Raji (cell line): Measurements from ENCODE around the gene FZD8.

Experiments
- POLR2A ChIP-seq: IDR thresholded peaks from 2 replicates; pipeline ENCODE4 v1.6.1; 2011; ENCODE audit warnings: low read depth, low read length, control low read depth; ENCODE audit not compliant: insufficient read depth

Gene FZD8

DNA sequence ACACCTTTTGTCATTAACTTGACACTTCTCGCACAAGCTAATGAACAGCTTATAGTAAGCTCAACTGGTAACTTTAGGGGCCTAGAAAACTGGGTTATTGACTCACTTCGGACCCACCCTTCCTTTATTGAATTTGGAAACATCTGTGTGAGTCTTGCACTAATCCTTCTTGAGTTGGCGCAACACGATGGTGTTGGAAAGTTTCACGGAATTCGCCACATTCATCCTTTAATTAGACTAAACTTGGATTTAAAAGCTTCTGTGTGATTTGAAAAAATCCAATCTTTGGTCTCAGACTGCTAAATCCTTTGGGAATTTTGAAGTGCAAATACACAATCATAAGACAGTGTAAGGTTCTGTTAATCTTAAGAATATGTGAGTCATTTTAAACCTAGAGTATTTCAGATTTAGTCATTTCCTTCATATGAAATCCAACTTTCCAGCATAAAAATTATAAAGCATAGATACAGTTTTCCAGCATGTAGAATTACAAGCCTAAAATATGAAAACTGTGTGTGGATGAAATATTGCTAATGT lies 15.1 kb downstream of the FZD8 start:
- TF ChIP-seq POLR2A, result no peak

DNA sequence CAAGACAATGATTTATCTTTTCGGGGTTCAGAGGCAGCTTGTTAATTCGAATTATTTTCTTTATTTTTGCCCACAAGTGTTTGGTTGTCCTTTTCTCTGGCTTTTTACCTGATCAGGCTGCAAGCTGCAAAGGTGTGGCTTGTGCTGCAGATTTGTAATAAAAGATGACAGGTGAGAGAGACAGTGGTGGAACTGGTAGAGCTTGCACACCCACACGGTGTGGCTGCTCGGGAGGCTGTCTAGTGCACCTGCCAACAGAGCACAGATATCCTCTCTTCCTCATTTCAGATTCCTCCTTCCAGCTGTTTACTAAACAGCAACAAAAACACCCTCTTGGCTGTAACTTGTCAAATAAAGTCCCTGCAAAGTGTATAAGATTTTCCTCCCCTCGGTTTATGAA lies 27.8 kb downstream of the FZD8 start:
- TF ChIP-seq POLR2A, result no peak

DNA sequence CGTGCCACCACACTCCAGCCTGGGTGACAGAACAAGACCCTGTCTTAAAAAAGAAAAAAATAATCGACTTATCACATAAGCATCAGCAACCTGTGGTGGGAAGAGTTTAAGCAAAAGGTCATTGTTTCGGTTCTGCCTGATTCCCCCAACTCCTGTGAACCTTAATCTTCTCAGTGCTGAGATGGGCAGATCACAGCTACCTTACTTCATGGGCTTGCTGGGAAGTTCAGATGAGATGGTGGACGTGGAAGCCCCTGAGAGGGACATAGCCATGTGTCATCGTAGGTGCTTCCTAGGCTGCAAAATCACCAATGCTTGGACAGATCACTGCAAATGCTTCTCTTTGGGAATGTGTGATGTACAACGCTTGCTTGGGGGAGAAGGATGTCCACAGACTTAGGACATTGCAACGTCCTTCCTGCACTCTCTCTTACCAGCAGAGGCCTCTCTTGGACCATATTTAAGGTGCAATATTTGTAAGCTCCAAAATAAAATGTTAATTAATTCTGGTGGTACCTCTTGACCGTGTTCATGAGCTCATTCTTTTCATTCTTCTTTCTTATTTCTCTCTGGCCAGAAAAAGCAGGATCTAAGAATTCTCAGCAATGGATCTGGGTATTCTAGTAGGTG lies 28.4 kb downstream of the FZD8 start:
- no peak for TF ChIP-seq POLR2A

DNA sequence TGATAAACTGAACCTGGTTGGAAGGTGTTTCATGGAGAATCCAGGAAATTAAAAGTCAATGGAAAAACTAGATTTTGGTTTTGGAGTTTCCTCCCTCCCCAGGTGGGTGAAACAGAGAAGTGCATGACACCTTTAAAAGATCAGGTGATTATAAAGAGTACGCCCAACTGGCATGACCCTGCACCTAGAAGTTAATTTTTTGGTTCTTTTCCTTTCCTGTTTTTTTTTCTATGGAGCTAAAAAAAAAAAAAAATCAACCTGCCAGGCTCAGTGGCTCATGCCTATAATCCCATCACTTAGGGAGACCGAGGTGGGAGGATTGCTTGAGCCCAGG lies 29.0 kb downstream of the FZD8 start:
- no peak for TF ChIP-seq POLR2A

DNA sequence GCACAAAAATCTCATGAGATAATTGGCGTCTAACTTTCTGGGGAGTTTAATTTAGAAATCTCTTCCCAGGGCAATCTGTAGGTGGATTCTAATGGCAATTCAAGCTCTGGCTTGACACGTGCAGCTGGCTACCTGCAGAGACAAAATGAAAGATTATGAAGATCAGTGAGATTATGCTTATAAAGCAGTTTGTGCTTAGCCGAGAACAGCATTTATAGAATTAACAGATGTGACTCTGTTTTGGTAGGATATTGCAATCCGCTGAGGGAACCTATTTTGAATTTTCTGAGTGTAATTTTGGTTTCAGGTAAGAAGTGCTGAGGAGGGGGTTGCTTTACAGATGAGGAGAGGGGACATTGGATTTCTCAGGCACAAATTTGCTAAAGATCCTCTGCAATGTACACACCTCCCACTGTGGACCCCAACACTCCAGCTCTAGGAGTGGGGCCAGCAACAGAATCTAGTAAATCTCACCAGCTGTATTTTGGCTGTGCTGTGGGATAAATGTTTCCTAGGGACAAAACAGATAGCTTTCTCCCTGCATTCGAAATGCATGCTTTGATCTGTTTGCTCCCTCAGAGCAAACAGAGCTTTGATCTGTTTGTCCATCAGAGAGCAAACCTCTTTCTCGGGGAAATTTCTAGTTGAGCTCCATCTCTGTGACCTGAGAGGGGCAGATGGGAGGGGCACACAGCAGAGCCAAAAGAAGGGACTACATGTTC lies 29.6 kb downstream of the FZD8 start:
- no peak for TF ChIP-seq POLR2A

DNA sequence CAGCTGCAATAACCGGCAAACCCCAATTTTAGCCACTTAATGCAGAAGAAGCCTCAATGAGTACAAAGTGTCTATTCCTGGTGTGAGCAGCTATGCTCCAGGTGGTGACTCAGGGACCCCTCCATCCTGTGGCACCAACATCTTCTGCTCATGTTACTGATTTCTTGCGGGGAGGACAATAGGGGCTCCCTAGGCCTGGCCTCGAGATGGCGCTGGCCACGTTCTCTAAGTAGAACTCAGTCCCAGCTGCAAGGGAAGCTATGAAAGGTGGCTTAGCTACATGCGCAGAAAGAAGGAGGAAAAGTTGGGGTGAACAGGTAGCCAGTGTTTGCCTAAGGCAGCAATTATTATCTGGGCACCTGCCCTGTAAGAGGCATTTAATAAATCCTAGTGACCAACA lies 30.3 kb downstream of the FZD8 start:
- no peak for TF ChIP-seq POLR2A

DNA sequence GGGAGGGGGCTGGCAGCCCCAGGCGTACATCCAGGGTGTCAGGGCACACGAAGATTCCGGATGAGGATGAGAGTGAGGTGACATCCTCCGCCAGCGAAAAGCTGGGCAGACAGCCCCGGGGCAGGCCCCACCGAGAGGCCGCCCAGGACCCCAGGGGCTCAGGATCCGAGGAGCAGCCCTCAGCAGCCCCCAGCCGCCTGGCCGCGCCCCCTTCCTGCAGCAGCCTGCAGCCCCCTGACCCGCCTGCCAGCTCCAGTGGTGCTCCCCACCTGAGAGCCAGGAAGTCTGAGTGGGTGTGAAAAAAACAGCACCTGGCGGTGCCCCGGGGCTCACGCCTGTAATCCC lies 33.8 kb downstream of the FZD8 start:
- no peak for TF ChIP-seq POLR2A

DNA sequence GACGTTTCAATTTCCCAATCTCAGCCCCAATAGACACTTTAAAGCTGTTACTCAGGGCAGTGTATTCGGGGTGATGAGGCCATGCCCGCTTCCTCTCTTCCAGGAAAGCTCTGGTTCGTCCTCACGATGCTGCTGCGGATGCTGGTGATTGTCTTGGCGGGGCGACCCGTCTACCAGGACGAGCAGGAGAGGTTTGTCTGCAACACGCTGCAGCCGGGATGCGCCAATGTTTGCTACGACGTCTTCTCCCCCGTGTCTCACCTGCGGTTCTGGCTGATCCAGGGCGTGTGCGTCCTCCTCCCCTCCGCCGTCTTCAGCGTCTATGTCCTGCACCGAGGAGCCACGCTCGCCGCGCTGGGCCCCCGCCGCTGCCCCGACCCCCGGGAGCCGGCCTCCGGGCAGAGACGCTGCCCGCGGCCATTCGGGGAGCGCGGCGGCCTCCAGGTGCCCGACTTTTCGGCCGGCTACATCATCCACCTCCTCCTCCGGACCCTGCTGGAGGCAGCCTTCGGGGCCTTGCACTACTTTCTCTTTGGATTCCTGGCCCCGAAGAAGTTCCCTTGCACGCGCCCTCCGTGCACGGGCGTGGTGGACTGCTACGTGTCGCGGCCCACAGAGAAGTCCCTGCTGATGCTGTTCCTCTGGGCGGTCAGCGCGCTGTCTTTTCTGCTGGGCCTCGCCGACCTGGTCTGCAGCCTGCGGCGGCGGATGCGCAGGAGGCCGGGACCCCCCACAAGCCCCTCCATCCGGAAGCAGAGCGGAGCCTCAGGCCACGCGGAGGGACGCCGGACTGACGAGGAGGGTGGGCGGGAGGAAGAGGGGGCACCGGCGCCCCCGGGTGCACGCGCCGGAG lies 34.4 kb downstream of the FZD8 start:
- no peak for TF ChIP-seq POLR2A

DNA sequence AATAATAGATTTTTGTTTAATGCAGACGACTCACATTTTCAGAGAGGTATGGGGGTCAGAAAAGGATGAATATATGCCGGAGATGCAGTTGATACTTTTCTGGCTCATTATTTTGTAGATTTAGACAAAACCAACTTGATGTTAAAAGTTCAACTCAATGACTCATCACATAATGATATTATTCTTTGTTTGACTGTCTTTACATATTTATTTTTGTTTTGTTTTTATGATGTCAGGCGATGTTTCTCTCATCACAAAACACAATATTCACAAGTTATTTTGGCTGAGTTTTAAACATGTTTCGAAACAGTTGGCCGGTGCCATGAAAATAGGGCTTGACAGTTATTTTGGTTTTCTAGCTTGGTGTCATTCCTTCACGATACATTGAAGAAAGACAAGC lies 35.7 kb downstream of the FZD8 start:
- TF ChIP-seq POLR2A, result no peak

DNA sequence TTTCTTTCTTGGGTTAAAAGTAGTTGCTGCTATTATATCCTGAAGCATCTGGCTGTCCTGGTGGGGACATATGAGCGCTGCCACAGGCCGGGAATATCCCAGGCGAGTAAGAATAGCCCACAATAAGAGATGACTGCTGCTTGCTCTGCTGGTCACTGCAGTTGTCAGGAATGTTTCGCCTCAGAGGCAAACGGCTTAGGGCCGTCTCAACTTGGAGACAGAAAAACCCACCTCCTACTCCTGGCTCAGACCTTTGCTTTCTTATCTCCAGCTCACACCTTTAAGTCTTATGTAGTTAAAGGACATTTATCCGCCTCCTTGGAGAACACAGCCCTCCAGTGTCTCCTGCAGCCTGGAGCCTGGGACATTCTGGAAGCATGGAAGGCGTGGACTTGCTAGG lies 36.9 kb downstream of the FZD8 start, which contains the start of gene GJD4:
GJD4 (plus strand) TSS at position 151 of the 400 bp plus-strand sequence; CDS start at position 378, 227 bp downstream.
- TF ChIP-seq POLR2A, result no peak

DNA sequence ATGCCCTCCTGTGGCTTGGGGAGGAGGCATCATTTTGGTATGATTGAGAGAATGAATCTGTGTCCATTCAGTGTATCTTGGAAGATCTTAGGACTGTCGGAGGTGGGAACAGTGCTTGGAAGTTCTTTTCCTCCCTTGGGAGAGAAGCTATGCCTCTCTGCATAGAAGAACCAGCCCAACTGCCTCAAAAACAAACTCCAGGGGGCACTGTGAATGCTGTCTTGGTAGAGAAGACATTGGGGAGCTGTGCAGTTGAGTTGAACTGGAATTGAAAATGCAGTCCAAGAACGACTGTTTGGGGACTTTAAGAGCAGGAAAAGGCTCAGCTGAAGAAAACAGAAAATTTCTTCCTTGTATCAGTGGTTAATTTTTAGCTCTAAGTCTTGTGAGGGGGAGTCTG lies 41.9 kb downstream of the FZD8 start:
- no peak for TF ChIP-seq POLR2A

DNA sequence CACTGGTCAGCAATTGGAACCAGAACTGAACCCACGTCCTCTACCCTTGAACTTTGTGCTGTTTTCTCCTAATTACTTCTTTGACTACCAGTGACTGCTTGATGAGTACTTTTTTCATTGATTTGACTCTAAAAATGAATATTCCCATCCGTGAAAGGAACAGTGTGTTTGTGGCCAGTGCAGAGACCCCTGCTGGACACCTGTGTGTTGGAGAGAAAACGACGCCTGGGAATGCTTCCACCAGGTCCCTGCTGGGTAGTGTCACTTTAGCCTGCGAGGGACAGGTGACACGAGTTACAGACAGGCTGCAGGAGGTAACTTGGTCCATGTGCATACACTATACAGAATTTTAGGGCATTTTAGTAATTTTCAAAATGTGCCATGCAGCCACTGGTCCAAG lies 43.7 kb downstream of the FZD8 start:
- TF ChIP-seq POLR2A, result no peak

DNA sequence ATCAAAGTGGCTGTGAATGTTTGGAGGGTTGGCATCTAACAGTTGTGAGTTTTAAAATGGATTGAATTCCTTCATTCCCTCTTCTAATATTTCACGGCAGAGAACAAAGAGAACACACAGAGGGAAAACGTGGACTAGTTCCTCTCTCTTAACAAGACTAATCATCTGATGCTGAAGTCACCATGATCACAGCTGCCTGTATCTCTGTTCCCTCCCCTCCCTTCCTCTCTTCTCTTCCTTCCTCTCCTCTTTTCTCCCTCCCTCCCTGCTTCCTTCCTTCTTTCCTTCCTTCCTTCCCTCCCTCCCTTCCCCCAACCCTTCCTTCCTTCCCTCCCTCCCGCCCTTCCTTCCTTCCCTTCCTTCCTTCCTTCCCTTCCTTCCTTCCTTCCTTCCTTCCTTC lies 47.0 kb downstream of the FZD8 start:
- TF ChIP-seq POLR2A, result no peak

DNA sequence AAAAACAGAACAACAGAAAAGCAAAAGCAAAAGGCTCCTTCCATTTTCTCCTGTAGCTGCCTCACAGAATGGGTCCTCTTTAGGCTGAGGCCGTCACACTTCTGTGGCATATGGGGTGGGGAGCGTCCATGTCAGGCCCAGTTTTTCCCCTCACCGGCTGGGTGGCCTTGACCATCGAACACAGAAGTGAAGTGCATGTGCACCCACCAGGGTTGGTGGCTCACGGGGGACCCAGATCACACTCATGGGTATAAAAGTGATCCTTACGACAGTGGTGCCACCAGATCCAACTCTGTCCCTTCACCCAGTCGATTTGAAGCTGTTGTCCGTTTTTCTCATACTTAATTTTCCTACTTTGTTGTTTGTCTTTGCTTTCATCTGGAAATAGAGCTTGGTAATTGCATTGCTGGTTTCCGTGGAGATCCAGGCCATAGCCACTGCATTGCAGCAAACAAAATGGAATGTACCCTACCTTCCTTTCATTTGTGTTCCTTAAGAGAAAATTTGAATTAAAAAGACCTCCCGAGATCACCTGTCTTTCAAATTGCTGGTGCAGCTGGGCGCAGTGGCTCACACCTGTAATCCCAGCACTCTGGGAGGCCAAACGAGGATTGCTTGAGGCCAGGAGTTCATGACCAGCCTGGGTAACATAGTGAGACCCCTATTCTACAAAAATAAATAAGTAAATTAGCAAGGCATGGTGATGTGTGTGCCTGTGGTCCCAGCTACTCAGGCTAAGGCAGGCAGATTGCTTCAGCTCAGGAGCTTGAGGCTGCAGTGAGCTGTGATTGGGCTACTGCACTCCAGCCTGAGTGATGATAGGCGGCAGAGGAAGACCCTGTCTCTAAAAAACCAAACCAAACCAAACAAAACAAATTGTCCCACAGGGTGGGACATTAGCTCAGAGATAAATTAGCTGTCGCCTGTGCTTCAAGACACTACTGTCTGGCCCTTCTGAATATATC lies 47.7 kb downstream of the FZD8 start:
- TF ChIP-seq POLR2A, result no peak

DNA sequence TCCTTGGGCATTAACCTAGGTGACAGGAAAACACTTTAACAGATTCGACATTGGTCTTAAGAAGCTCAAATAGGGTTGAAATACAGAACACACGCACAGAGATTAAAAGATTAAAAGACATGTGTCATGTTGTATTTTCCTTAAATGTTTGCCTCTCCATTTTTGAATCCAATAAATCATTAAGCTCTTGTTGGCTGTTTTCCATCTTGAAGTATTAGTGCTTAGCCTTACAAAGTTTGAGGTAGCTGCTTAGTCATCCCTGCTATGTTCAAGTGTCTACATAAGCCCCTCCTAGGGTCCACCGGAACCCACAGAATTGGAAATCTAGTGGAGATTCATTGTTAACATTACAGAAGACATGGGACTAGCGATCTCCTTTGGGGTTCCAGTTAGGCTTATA lies 49.7 kb downstream of the FZD8 start:
- no peak for TF ChIP-seq POLR2A
